ENCODE data around the gene DGKQ. TPM values are rescaled to one million over a fixed set of nuclear protein-coding genes. Genes with fewer than 3 reads are reported as not detected.

DGKQ gene
- total RNA-seq, 2 donors from 2014 or later = 18.6 to 24.0 TPM

DNA sequence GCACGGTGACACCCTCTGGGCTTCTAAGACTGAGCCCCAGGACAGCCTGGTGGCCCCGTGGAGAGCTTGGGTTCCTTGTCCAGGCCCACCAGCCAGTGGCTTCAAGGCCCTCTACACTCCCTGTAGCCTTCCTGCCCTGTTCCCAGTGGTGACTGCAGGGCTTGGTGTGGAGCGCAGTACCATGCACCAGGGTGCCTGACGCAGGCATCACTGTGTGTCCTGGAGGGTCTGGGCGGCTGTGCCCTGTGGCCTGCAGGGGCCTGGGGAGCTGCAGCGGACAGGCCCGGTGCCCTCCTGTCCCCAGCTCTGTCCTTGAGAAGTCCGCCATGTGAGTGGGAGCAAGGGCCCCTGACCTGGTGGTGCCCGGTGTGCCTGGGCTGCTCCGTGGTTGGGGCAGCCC, 42.4 kb upstream of the DGKQ start:
- no peak for ATAC-seq (ENCODE audit: insufficient number of reproducible peaks, low FRiP score, low read depth)
- Histone ChIP-seq H3K27me3 (replicated peaks; ENCODE audit: insufficient read depth) (no peaks in the 10 kb centered on the region), H3K4me1 (ENCODE audit: control insufficient read depth in 1 of 2, low read depth in 2 of 2) (peaks cover 4 to 26% of the 10 kb centered on the region in 2 donors)

DNA sequence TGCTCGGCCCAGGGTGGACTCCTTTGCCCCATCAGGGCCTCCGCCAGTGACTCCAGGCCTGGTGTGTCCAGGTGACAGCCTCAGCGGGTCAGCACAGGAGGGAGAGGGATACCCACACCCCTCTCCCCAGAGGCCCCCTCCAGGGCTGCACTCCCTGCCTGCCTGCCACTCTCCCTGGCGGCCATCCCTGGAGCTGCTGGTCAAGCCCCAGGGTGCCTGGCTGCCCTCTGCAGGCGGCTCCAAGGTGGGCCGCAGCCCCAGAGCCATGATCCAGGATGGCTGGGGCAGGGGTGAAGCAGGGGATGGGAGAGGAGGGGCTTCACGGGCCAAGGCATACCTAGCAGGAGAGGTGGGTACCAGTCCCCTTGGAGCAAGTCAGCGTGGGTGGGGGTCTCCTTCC, 41.8 kb upstream of the DGKQ start:
- DNase-seq (ENCODE audit: low spot score) (no peak), ATAC-seq (ENCODE audit: insufficient number of reproducible peaks, low FRiP score, low read depth) (no peak)
- TF ChIP-seq, protein P1, sequence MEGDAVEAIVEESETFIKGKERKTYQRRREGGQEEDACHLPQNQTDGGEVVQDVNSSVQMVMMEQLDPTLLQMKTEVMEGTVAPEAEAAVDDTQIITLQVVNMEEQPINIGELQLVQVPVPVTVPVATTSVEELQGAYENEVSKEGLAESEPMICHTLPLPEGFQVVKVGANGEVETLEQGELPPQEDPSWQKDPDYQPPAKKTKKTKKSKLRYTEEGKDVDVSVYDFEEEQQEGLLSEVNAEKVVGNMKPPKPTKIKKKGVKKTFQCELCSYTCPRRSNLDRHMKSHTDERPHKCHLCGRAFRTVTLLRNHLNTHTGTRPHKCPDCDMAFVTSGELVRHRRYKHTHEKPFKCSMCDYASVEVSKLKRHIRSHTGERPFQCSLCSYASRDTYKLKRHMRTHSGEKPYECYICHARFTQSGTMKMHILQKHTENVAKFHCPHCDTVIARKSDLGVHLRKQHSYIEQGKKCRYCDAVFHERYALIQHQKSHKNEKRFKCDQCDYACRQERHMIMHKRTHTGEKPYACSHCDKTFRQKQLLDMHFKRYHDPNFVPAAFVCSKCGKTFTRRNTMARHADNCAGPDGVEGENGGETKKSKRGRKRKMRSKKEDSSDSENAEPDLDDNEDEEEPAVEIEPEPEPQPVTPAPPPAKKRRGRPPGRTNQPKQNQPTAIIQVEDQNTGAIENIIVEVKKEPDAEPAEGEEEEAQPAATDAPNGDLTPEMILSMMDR (IDR thresholded peaks at IDR 0.05) = no peak
- Histone ChIP-seq H3K27ac (no peak overlapping the region), H3K4me1 (ENCODE audit: control insufficient read depth in 1 of 2, low read depth in 2 of 2) (peaks cover 4 to 32% of the 10 kb centered on the region in 2 donors), H3K27me3 (replicated peaks; ENCODE audit: insufficient read depth) (no peaks in the 10 kb centered on the region), H3K4me3 (no peak overlapping the region), H3K9me3 (no peaks in the 10 kb centered on the region), H3K36me3 (no peaks in the 10 kb centered on the region)

More for the DNA sequence above, 42.4 kb upstream of the DGKQ start:
- no peak overlapping the region for H3K4me3 ChIP-seq
- H3K27ac ChIP-seq = no peak overlapping the region
- TF ChIP-seq, protein P1 (IDR thresholded peaks at IDR 0.05) = no peak
- H3K36me3 ChIP-seq = no peaks in the 10 kb centered on the region
- DNase-seq (ENCODE audit: low spot score) = no peak
- H3K9me3 ChIP-seq = no peaks in the 10 kb centered on the region

DNA sequence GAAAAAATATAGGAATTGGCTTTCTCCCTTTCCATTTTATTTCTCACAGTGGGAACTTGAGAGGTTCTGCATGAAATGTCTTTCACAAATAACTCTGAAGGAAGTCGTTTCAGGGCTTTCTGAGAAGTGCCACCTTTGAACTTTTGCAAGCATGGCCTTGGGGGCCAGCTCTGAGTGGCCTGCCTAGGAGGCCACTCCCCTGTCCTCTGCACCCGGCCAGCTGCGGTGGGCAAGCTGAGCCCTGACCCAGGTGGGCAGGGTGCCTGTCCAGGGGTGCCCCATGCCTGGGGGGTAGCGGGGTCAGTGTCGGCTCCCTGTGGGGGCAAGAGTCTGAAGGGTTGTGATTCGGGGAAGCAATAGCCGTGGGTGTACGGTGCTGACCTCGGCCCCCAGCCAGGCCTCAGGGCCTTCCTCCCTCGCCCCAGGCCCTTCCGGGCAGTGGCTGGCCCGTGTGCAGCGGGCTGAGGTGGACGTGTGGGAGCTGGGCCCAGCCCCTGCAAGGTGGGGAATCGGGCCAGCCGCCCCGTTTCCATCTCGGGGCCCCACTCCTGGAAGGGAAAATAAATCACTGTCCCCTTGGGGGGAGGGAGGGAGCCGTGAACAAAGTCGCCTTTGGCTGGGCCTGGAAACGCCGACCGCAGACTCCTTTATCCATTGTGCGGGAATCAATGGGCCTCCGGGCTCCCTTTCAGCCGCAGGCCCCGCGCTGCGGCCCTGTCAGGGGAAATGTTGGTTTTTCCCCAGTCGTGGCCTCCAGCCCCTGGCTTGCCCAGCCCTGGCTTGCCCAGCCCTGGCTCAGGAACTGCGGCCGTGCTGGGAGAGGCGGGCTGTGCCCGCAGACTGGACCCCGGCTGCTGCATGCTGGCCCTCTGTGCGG, 41.2 kb upstream of the DGKQ start:
- ATAC-seq (ENCODE audit: insufficient number of reproducible peaks, low FRiP score, low read depth) (no peak), DNase-seq (ENCODE audit: low spot score) (no peak)
- no peaks in the 10 kb centered on the region for H3K9me3 ChIP-seq
- H3K4me3 ChIP-seq = no peak overlapping the region
- TF ChIP-seq, protein P1 (IDR thresholded peaks at IDR 0.05) = no peak
- H3K27ac ChIP-seq = no peak overlapping the region
- peaks cover 4 to 36% of the 10 kb centered on the region in 2 donors for H3K4me1 ChIP-seq (ENCODE audit: control insufficient read depth in 1 of 2, low read depth in 2 of 2)
- H3K36me3 ChIP-seq = no peaks in the 10 kb centered on the region
- no peaks in the 10 kb centered on the region for H3K27me3 ChIP-seq (replicated peaks; ENCODE audit: insufficient read depth)

DNA sequence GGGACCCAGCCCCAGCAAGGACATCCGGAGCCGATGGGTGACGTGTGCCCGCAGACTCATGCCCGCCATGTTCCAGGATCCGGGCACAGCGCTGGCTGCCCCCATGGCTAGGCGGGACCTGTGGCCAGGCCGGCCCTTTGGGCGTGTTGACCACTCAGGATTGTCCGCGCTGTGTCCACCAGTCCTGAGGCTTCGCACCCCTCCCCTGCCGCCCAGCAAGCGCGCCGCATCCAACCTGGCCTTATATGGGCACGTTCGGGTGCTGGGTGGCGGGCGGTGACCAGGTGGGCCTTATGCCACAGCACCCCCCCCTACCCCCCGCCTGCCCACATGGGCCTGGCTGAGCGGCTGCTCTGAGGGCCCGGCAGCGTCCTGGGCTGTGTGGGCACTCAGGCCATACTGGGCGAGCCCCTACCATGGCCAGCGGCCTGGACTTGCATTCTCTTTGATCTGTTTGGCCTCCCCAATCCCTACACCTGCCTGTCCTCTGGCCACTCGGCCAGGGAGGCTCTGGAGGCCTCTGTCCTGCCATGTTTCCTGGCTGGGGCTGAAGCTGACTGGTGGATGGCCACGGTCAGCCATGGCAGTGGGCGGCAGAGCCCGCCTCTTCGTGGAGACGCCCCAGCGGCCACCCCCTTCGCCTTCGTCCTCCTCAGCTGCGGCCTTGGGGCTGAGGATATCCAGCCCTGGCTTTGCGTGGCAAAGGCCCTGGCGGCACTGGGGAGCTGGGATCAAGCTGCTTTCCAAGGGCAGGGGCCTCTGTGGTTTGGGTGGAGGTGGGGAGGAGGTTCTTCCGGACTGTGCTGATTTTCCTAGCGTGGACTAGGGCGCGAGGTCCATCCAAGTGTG, 40.1 kb upstream of the DGKQ start:
- ATAC-seq (ENCODE audit: insufficient number of reproducible peaks, low FRiP score, low read depth) = no peak
- Histone ChIP-seq H3K4me3 (no peak overlapping the region), H3K27ac (no peak overlapping the region), H3K27me3 (replicated peaks; ENCODE audit: insufficient read depth) (no peaks in the 10 kb centered on the region), H3K4me1 (ENCODE audit: control insufficient read depth in 1 of 2, low read depth in 2 of 2) (peaks cover 4 to 44% of the 10 kb centered on the region in 2 donors), H3K9me3 (no peaks in the 10 kb centered on the region), H3K36me3 (no peaks in the 10 kb centered on the region)
- DNase-seq (ENCODE audit: low spot score) = no peak
- TF ChIP-seq, protein P1 (IDR thresholded peaks at IDR 0.05) = no peak
